Colonic mucosa (tissue), 4 donors: Measurements from ENCODE around the gene PPP1R13B. TPM values are rescaled to one million over a fixed set of nuclear protein-coding genes. Genes with fewer than 3 reads are reported as not detected.

ENCODE experiments used
- DNase-seq: peaks from one replicate; pipeline ENCODE4 v3.0.0-alpha.2; 2020
- H3K27ac ChIP-seq: fragments of 200-600 bp; one replicate; pipeline ENCODE4 v1.8.0; 2021
- H3K27me3 ChIP-seq: fragments of 200-600 bp; one replicate; pipeline ENCODE4 v1.8.0; 2021
- H3K36me3 ChIP-seq: fragments of 200-600 bp; one replicate; pipeline ENCODE4 v1.8.0; 2021
- H3K4me1 ChIP-seq: fragments of 200-600 bp; one replicate; pipeline ENCODE4 v1.8.0; 2021; ENCODE audit warnings: mild to moderate bottlenecking
- H3K4me3 ChIP-seq: fragments of 200-600 bp; one replicate; pipeline ENCODE4 v1.8.0; 2021
- H3K9ac ChIP-seq, 2 donors: one replicate each; pipeline ENCODE4 v1.7.0; 2013; ENCODE audit warnings: control low read depth in 2 of 2, low read depth in 2 of 2, low read length in 2 of 2
- H3K9me3 ChIP-seq: fragments of 200-600 bp; one replicate; pipeline ENCODE4 v1.8.0; 2021
- intact Hi-C: fragments of 100-400 bp; cut with DNase I; formaldehyde crosslinking; loops from one replicate; pipeline ENCODE4 v1.14.1; 2022
- total RNA-seq, 2 donors: library from RNA; stranded (reverse); fragmentation: NEBNext Ultra II Directional in 1 of 2; extraction: Animal tissue kit (Norgen Biotek cat#: 25700) in 1 of 2; gene quantifications; one replicate each; pipeline ENCODE4 v1.2.1, GENCODE V29; 2021
- TF ChIP-seq, protein P1 (sequence below): fragments of 200-600 bp; IDR thresholded peaks from one replicate; pipeline ENCODE4 v1.8.0; 2022; ENCODE audit warnings: antibody characterized with exemption, mild to moderate bottlenecking
- donor health status: healthy.
- donor health status: DM: no; HTN: no; CAD: no.
- donor health status: DM: no; HTN: no; CAD: no.

Gene PPP1R13B
- total RNA-seq, 2 donors from 2014 or later: 41.1 to 48.3 TPM

DNA sequence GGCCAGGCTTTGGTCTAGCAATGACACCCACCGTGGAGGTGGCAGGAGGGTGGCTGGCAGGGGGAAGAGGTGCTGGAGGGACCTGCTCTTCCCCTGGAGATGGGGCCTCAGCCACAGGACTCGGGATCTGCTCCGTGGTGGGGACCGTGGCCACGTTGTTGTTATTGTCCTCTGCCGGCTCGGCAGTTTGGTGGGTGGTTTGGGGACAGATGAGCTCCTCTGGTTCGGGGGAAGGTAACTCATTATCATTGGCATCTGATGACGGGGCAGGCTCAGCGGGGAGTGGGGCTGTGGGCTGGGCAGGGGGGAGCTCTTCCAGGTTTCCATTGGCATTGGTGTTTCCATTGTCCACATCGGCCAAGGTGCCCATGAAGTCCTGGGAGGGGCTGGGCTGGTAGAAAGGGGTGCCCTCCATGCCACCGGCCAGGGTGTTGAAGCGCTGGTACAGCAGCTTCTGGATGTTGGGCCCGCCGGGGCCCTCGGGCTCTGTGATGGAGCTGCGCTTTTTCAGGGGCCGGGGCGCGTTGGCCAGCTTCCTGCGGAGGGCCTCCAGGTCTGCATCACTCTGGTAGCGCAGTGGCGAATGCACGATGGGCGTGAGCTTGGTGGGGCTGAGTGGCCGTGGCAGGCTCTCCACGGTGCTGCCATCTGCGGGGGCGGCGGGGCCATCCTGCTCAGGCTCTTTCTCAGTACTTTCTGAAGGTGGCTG, 107.4 kb downstream of the PPP1R13B start:
- Histone ChIP-seq H3K9me3 (no peaks in the 10 kb centered on the region), H3K27ac (no peak overlapping the region), H3K4me1 (no peaks in the 10 kb centered on the region), H3K27me3 (no peaks in the 10 kb centered on the region), H3K36me3 (peaks cover 4% of the 10 kb centered on the region), H3K9ac (no peak overlapping the region), H3K4me3 (no peak overlapping the region)
- TF ChIP-seq, protein P1, sequence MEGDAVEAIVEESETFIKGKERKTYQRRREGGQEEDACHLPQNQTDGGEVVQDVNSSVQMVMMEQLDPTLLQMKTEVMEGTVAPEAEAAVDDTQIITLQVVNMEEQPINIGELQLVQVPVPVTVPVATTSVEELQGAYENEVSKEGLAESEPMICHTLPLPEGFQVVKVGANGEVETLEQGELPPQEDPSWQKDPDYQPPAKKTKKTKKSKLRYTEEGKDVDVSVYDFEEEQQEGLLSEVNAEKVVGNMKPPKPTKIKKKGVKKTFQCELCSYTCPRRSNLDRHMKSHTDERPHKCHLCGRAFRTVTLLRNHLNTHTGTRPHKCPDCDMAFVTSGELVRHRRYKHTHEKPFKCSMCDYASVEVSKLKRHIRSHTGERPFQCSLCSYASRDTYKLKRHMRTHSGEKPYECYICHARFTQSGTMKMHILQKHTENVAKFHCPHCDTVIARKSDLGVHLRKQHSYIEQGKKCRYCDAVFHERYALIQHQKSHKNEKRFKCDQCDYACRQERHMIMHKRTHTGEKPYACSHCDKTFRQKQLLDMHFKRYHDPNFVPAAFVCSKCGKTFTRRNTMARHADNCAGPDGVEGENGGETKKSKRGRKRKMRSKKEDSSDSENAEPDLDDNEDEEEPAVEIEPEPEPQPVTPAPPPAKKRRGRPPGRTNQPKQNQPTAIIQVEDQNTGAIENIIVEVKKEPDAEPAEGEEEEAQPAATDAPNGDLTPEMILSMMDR: no peak
- DNase-seq: no peak
- intact Hi-C loops: no loop called here

DNA sequence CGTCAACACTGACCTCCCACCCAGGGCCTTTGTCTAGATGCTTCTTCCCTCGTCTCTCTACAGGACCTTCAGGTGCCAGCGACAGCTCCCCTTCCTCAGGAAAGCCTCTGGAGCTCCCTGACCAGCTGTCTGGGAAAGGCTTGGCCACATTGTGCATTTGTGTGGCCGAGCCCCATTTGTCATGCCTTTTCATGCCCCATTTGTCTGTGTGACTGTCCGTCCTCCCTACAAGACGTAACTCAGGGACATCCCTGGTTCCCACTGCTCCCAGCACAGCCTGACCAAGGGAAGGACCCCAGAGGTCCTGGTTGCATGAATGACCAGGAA, 107.9 kb downstream of the PPP1R13B start:
- H3K4me1 ChIP-seq: no peaks in the 10 kb centered on the region
- no peaks in the 10 kb centered on the region for H3K27me3 ChIP-seq
- H3K9ac ChIP-seq: no peak overlapping the region
- no peaks in the 10 kb centered on the region for H3K9me3 ChIP-seq
- peaks cover 4% of the 10 kb centered on the region for H3K36me3 ChIP-seq
- TF ChIP-seq, protein P1: no peak
- no peak overlapping the region for H3K4me3 ChIP-seq
- no peak overlapping the region for H3K27ac ChIP-seq
- intact Hi-C loops: no loop called here
- DNase-seq: no peak

DNA sequence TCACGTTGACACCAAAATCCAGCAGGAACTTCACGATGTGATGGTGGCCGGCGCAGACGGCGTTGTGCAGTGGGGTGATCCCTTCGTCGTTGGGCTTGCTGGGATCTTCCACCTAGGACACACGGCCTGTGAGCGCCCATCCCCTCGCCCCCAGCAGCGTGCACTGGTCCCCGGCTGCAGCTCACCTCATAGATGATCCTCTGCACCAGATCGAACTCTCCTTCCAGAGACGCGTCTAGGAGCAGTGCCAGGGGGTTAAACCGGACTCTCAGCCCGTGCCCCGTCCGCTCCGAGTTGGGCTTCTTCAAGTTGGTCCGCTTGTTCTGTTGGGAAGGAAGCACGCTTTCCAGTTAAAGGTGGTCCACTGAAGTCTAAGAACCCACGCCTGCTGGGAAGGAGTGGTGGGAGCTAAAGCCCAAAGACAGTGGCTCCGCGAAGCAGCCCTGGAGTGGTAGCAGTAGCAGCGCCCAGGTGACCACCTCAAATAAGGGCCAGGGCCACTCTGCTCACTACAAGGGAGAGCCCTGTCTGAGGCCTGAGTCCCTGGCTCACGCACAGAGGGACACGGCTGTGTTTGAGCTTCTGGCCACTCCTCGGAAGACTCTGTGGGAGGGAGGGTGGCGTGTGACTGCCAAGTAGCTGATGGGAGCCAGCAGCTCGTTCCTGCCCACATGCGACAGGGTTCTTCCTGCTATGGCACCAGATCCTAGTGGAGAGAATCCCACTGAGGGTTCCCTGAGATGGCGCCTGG, 108.5 kb downstream of the PPP1R13B start:
- intact Hi-C loops: no loop called here
- Histone ChIP-seq H3K4me3 (no peak overlapping the region), H3K27ac (no peak overlapping the region), H3K9me3 (no peaks in the 10 kb centered on the region), H3K4me1 (no peaks in the 10 kb centered on the region), H3K9ac (no peak overlapping the region), H3K27me3 (no peaks in the 10 kb centered on the region), H3K36me3 (peaks cover 4% of the 10 kb centered on the region)
- DNase-seq: no peak
- TF ChIP-seq, protein P1: no peak

DNA sequence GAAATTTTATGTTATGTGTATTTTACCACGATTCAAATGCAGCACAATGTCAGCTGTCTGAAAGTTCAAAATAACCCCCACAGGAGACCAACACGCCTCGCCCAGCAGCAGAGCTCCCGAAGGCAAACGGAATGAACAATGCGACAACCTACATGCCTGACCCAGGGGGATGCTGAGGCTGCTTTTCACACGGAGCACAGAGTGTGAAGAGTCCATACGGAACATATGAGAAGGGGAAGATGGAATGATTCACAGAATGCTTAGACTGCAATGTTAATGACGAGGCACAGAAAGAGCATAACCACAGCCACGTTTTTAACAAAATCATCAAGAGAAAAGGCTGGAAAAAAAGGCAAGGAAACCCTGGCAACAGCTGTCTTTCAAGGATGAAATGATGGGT, 109.2 kb downstream of the PPP1R13B start:
- H3K4me3 ChIP-seq: no peak overlapping the region
- no peaks in the 10 kb centered on the region for H3K27me3 ChIP-seq
- H3K9me3 ChIP-seq: no peaks in the 10 kb centered on the region
- no peak overlapping the region for H3K9ac ChIP-seq
- no peak for DNase-seq
- peaks cover 4% of the 10 kb centered on the region for H3K36me3 ChIP-seq
- H3K4me1 ChIP-seq: no peaks in the 10 kb centered on the region
- TF ChIP-seq, protein P1: no peak
- no peak overlapping the region for H3K27ac ChIP-seq
- intact Hi-C loops: no loop called here

DNA sequence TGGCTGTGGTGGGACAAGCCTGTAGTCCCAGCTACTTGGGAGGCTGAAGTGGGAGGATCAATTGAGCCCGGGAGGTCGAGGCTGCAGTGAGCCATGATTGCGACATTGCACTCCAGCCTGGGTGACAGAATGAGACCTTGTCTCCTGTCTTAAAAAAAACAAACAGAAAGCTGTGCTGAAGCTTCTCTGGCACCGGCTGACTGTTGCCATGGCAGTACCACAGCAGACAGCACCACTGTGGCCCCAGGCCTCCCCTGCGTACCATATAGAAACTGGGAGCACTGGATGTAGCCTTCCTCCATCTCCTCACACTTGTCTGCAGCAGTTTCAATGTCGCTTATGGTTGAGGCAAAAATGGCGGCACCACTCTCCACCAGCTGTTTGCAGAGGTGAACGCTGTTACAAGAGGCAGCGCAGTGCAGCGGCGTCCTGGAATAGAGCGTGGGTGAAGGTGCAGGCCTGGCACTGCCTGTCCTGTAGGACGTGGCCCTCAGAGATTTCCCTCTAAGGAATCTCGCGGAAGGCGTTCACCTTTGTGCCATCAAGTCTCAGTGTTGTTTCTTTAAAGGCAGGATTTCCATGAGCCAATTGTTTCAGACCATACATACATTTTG, 109.8 kb downstream of the PPP1R13B start:
- no peak for DNase-seq
- Histone ChIP-seq H3K27me3 (no peaks in the 10 kb centered on the region), H3K36me3 (peaks cover 4% of the 10 kb centered on the region), H3K4me1 (no peaks in the 10 kb centered on the region), H3K9ac (peak overlapping the region in 1 of 2 donors; percentile 12), H3K27ac (no peak overlapping the region), H3K9me3 (no peaks in the 10 kb centered on the region), H3K4me3 (no peak overlapping the region)
- intact Hi-C loops: no loop called here
- TF ChIP-seq, protein P1: no peak
